Mammary epithelial cell (primary cell): ENCODE data around the gene ZNF536.

ENCODE experiments used
- EZH2 ChIP-seq: IDR thresholded peaks from 2 replicates; pipeline ENCODE4 v1.6.1; 2012; ENCODE audit warnings: low read length, inconsistent platforms, borderline replicate concordance
- TF ChIP-seq, protein P1 (sequence below), 2 donors: IDR thresholded peaks in 1 of 2; conservative IDR thresholded peaks in 1 of 2; 2 replicates each; pipeline ENCODE4 v1.5.1; 2011 to 2012; ENCODE audit warnings: inconsistent platforms in 2 of 2, low read length in 2 of 2, mild to moderate bottlenecking in 2 of 2, control low read depth in 1 of 2, low read depth in 1 of 2; ENCODE audit not compliant: insufficient read depth in 1 of 2; ENCODE audit errors: extremely low read depth in 1 of 2

DNA sequence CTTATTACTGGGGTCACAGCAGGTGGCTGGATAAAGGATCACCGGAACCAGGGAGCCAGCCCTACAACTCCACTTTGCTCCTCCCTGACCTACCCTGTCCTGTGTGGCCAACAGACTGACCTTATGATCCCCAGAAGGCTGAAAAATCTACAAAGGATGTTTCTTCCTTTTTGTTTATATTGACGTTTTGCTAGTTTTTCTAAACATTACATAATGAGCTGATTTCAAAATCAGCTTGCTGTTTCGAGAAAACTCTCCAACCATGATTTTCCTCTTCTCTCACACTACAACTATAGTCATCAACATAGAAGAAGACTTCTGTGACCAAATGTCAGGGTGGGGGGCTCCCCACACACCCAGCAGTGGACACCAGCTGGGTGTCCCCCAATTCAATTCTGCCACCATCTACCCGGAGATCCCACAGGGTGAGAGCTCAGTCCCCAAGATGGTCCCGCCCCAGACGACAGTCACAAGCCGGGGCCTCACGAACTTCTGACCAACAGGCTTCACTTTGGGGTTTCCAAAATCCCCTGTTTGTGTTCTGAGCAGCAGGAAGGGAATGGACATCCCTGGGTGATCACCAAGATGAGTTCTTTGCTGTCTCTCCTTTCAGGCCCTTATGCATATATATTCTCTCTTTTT is 35.0 kb downstream of the ZNF536 start:
- TF ChIP-seq, protein P1, sequence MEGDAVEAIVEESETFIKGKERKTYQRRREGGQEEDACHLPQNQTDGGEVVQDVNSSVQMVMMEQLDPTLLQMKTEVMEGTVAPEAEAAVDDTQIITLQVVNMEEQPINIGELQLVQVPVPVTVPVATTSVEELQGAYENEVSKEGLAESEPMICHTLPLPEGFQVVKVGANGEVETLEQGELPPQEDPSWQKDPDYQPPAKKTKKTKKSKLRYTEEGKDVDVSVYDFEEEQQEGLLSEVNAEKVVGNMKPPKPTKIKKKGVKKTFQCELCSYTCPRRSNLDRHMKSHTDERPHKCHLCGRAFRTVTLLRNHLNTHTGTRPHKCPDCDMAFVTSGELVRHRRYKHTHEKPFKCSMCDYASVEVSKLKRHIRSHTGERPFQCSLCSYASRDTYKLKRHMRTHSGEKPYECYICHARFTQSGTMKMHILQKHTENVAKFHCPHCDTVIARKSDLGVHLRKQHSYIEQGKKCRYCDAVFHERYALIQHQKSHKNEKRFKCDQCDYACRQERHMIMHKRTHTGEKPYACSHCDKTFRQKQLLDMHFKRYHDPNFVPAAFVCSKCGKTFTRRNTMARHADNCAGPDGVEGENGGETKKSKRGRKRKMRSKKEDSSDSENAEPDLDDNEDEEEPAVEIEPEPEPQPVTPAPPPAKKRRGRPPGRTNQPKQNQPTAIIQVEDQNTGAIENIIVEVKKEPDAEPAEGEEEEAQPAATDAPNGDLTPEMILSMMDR (conservative IDR thresholded peaks at IDR 0.05 in 1 of 2, IDR thresholded peaks at IDR 0.05 in 1 of 2; ENCODE audit: extremely low read depth in 1 of 2, insufficient read depth in 1 of 2, low read depth in 1 of 2, low read length in 2 of 2) = no peak
- TF ChIP-seq EZH2 = no peak
